GM19438 (cell line): ENCODE data around the gene RAC2.

ENCODE experiments used
- ATAC-seq: cut with Tn5 transposase; IDR thresholded peaks from one replicate; pipeline ENCODE4 v1.9.1; 2021; ENCODE audit warnings: low read depth; ENCODE audit not compliant: unreplicated experiment

Gene RAC2

GRCh38 chr22:37192204-37192603 lies 51.9 kb downstream of the RAC2 start:
- no peak for ATAC-seq

GRCh38 chr22:37190262-37190780 lies 53.7 kb downstream of the RAC2 start:
- no peak for ATAC-seq

- ATAC-seq: no peak
These were observed 55.1 kb downstream of the RAC2 start for GRCh38 chr22:37188901-37189466.

- no peak for ATAC-seq
These were observed 55.9 kb downstream of the RAC2 start, which contains the start of gene C1QTNF6 for GRCh38 chr22:37187891-37188761. Gene C1QTNF6 (minus strand): TSS chr22:37188247. CDS start chr22:37188213, 34 bp downstream.

- no peak for ATAC-seq
These were observed 56.5 kb downstream of the RAC2 start for GRCh38 chr22:37187552-37187890.

- no peak for ATAC-seq
These were observed 57.0 kb downstream of the RAC2 start for GRCh38 chr22:37186997-37187522.

GRCh38 chr22:37186228-37186996 lies 57.7 kb downstream of the RAC2 start:
- no peak for ATAC-seq

- no peak for ATAC-seq
These were observed 58.3 kb downstream of the RAC2 start for GRCh38 chr22:37185646-37186227.

GRCh38 chr22:37184816-37185541 lies 59.1 kb downstream of the RAC2 start:
- ATAC-seq: no peak

GRCh38 chr22:37184380-37184755 lies 59.7 kb downstream of the RAC2 start:
- no peak for ATAC-seq

GRCh38 chr22:37183432-37184379 lies 60.4 kb downstream of the RAC2 start:
- no peak for ATAC-seq

- ATAC-seq: no peak
These were observed 61.2 kb downstream of the RAC2 start for GRCh38 chr22:37182949-37183245.

- no peak for ATAC-seq
These were observed 61.7 kb downstream of the RAC2 start for GRCh38 chr22:37182101-37182948.

GRCh38 chr22:37181681-37182080 lies 62.4 kb downstream of the RAC2 start:
- no peak for ATAC-seq

- no peak for ATAC-seq
These were observed 63.4 kb downstream of the RAC2 start for GRCh38 chr22:37180531-37181231.

GRCh38 chr22:37179622-37180420 lies 64.2 kb downstream of the RAC2 start:
- no peak for ATAC-seq

GRCh38 chr22:37179126-37179470 lies 65.0 kb downstream of the RAC2 start:
- ATAC-seq: no peak
